Lung (tissue), 16 donors: ENCODE measurements around the gene DPEP2. TPM values are rescaled to one million over a fixed set of nuclear protein-coding genes. Genes with fewer than 3 reads are reported as not detected.
"Not testable (repeated sequence)": the region's sequence is repeated elsewhere in the genome, so short reads cannot be mapped to it uniquely, and the experiment has no call there.

Experiments used
- ATAC-seq: fragments of 200-7000 bp; cut with Tn5 transposase; one replicate; pipeline ENCODE4 v1.9.1; 2020; ENCODE audit warnings: moderate number of reproducible peaks; ENCODE audit not compliant: insufficient read depth, low FRiP score
- DNase-seq, 3 donors: peaks; one replicate each; pipeline ENCODE4 v3.0.0-alpha.2; 2013 to 2017
- H3K27ac ChIP-seq, 2 donors: one replicate each; pipeline ENCODE4 v1.5.1; 2013; ENCODE audit warnings: mild to moderate bottlenecking in 2 of 2, moderate library complexity in 2 of 2, control low read depth in 1 of 2, inconsistent platforms in 1 of 2, low read depth in 1 of 2, low read length in 1 of 2
- H3K27me3 ChIP-seq, 3 donors: one replicate each; pipeline ENCODE4 v1.5.1; 2013; ENCODE audit warnings: low read length in 2 of 3; ENCODE audit not compliant: control insufficient read depth in 3 of 3, insufficient read depth in 3 of 3
- H3K36me3 ChIP-seq, 4 donors: one replicate each; pipeline ENCODE4 v1.5.1; 2013; ENCODE audit warnings: low read length in 4 of 4, mild to moderate bottlenecking in 1 of 4, moderate library complexity in 1 of 4; ENCODE audit not compliant: control insufficient read depth in 4 of 4, insufficient read depth in 4 of 4
- H3K4me1 ChIP-seq, 5 donors: one replicate each; pipeline ENCODE4 v1.5.1; 2013; ENCODE audit warnings: low read length in 5 of 5, mild to moderate bottlenecking in 2 of 5, moderate library complexity in 1 of 5; ENCODE audit not compliant: control insufficient read depth in 5 of 5, insufficient read depth in 5 of 5
- H3K4me3 ChIP-seq: one replicate; pipeline ENCODE4 v1.5.1; 2013; ENCODE audit warnings: mild to moderate bottlenecking, control low read depth, moderate library complexity
- H3K9ac ChIP-seq, 2 donors: one replicate each; pipeline ENCODE4 v1.5.1; 2013; ENCODE audit warnings: low read length in 2 of 2, control low read depth in 1 of 2; ENCODE audit not compliant: insufficient read depth in 1 of 2
- H3K9me3 ChIP-seq, 4 donors: one replicate each; pipeline ENCODE4 v1.5.1; 2013; ENCODE audit warnings: low read length in 3 of 4, mild to moderate bottlenecking in 1 of 4, moderate library complexity in 1 of 4; ENCODE audit not compliant: control insufficient read depth in 4 of 4, insufficient read depth in 3 of 4
- WGBS, 2 donors: extraction: QIAGEN DNeasy Blood & Tissue Kit; methylation state at CpG; one replicate each; pipeline ENCODE4 v1.1.7; 2013; 5-methylcytosine and 5-hydroxymethylcytosine counted together
- long read RNA-seq, 5 donors: transcript quantifications; one replicate each; lab custom pipeline, GENCODE V29; 2026
- polyA plus RNA-seq, 2 donors: library from polyadenylated mRNA; stranded (reverse); fragments of 200-250 nt; gene quantifications; one replicate each; pipeline ENCODE4 v1.2.1, GENCODE V29; 2013
- total RNA-seq, 2 donors: library from RNA; depleted of rRNA in 1 of 2; stranded (reverse); fragments of >200 nt in 1 of 2; gene quantifications; one replicate each; pipeline ENCODE4 v1.2.1, GENCODE V29; 2014 to 2021
- TF ChIP-seq, protein P1 (sequence below): IDR thresholded peaks from 2 replicates; pipeline ENCODE4 v1.5.1; 2012; ENCODE audit warnings: mild to moderate bottlenecking; ENCODE audit errors: control extremely low read depth, extremely low read depth
- donor health status: control.
- donor health status: control.
- donor health status: Bipolar disorder and iron deficiency.
- donor health status: healthy.
- donor health status: DM: yes; HTN: yes; CAD: no.

Gene DPEP2, protein sequence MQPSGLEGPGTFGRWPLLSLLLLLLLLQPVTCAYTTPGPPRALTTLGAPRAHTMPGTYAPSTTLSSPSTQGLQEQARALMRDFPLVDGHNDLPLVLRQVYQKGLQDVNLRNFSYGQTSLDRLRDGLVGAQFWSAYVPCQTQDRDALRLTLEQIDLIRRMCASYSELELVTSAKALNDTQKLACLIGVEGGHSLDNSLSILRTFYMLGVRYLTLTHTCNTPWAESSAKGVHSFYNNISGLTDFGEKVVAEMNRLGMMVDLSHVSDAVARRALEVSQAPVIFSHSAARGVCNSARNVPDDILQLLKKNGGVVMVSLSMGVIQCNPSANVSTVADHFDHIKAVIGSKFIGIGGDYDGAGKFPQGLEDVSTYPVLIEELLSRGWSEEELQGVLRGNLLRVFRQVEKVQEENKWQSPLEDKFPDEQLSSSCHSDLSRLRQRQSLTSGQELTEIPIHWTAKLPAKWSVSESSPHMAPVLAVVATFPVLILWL
- total RNA-seq (10 to 100 TPM in 1 of 2 donors, 1 to 10 TPM in 1; 9.2 to 12.2 TPM), polyA plus RNA-seq (10 to 100 TPM; 11.8 to 20.4 TPM)
- long read RNA-seq, donor 1, partial matches to known transcripts, result 7 of 7 reads
- long read RNA-seq, donor 1, other reads (novel, unspliced or antisense), result 0 of 7 reads
- long read RNA-seq, donor 2, result 0 reads
- long read RNA-seq, donor 3, result 0 reads
- long read RNA-seq, donor 4, result 0 reads
- long read RNA-seq, donor 5, result 0 reads

DNA sequence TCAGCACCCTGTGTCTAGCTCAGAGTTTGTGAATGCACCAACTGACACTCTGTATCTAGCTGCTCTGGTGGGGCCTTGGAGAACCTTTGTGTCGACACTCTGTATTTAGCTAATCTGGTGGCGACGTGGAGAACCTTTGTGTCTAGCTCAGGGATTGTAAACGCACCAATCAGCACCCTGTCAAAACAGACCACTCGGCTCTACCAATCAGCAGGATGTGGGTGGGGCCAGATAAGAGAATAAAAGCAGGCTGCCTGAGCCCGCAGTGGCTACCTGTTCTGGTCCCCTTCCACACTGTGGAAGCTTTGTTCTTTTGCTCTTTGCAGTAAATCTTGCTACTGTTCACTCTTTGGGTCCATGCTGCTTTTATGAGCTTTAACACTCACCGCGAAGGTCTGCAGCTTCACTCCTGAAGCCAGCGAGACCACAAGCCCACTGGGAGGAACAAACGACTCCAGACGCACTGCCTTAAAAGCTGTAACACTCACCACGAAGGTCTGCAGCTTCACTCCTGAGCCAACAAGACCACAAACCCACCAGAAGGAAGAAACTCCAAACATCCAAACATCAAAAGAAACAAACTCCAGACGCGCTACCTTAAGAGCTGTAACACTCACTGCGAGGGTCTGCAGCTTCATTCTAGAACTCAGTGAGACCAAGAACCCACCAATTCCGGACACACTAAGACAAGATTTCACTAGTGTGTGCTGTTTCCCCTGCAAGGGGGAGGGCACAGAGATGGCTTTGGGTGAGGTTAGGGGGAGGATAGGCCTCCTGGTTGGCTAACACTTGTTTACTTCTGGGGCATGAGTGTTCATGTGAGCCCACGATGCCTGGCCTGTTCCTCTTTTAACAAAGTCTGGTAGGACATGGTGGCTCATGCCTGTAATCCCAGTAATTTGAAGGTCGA, at the start of gene DPEP2:
Gene DPEP2, minus strand, starts transcription at position 706 of the 910 bp plus-strand sequence. CDS start 6,272 bp downstream, outside the sequence.
- peak within 1 kb of the TSS in 1 of 2 donors; percentile 88 for H3K27ac ChIP-seq
- peak in 1 of 3 donors; percentile 16 for DNase-seq
- H3K4me3 ChIP-seq, H3K9ac ChIP-seq, ATAC-seq, H3K4me1 ChIP-seq, H3K9me3 ChIP-seq, H3K36me3 ChIP-seq, H3K27me3 ChIP-seq: not testable (repeated sequence)
- WGBS, 2 donors, result 35 to 59% methylated on average over 18 of the region's 18 CpGs

DNA sequence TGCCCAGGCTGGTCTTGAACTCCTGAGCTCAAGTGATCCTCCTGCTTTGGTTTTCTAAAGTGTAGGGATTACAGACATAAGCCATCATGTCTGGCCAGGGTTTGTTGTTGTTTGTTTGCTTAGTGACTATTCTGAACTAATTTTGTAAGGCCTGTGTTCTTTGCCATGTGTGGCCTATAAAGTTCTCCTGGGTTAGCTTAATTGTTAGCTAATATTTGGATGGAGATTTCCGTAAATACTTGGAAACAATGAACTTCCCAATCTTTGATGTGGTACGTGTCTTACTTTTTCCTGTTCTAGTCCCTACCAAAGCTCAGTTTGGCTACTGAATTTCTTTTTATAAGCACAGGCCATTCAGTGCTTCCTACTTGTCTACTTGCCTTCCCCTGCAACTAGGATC, 48.7 kb upstream of the DPEP2 start:
- no peak for DNase-seq
- Histone ChIP-seq H3K4me1 (no peaks in the 10 kb centered on the region), H3K9ac (no peak overlapping the region), H3K36me3 (peaks cover 2 to 17% (median 10%) of the 10 kb centered on the region in 4 donors), H3K9me3 (no peaks in the 10 kb centered on the region), H3K27me3 (no peaks in the 10 kb centered on the region), H3K27ac (no peak overlapping the region), H3K4me3 (no peak overlapping the region)
- WGBS, 2 donors, result 78 to 79% methylated on average over 2 of the region's 2 CpGs
- TF ChIP-seq, protein P1, sequence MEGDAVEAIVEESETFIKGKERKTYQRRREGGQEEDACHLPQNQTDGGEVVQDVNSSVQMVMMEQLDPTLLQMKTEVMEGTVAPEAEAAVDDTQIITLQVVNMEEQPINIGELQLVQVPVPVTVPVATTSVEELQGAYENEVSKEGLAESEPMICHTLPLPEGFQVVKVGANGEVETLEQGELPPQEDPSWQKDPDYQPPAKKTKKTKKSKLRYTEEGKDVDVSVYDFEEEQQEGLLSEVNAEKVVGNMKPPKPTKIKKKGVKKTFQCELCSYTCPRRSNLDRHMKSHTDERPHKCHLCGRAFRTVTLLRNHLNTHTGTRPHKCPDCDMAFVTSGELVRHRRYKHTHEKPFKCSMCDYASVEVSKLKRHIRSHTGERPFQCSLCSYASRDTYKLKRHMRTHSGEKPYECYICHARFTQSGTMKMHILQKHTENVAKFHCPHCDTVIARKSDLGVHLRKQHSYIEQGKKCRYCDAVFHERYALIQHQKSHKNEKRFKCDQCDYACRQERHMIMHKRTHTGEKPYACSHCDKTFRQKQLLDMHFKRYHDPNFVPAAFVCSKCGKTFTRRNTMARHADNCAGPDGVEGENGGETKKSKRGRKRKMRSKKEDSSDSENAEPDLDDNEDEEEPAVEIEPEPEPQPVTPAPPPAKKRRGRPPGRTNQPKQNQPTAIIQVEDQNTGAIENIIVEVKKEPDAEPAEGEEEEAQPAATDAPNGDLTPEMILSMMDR, result no peak
- no peak for ATAC-seq

DNA sequence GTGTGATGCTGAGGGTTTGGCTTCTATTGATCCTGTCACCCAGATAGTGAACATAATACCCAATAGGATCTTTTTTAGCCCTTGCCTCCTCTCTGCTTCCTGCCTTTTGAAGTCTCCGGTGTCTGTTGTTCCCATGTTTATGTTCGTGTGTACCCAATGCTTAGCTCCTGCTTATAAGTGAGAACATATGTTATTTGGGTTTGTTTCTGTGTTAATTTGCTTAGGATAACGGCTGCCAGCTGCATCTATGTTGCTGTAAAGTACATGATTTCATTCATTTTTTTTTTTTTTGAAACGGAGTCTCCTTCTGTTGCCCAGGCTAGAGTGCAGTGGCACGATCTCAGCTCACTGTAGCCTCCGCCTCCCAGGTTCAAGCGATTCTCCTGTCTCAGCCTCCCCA, 46.8 kb upstream of the DPEP2 start:
- Histone ChIP-seq H3K4me3 (no peak overlapping the region), H3K9ac (no peak overlapping the region), H3K4me1 (no peaks in the 10 kb centered on the region), H3K36me3 (peaks cover 0 to 14% (median 7%) of the 10 kb centered on the region in 4 donors), H3K27ac (no peak overlapping the region), H3K27me3 (no peaks in the 10 kb centered on the region), H3K9me3 (no peaks in the 10 kb centered on the region)
- WGBS, 2 donors, result 82 to 85% methylated on average over 7 of the region's 7 CpGs
- DNase-seq (no peak), ATAC-seq (no peak)
- TF ChIP-seq, protein P1, result no peak
